Measurements from ENCODE around the gene BRIP1. TPM values are rescaled to one million over a fixed set of nuclear protein-coding genes. Genes with fewer than 3 reads are reported as not detected.
"Not testable (repeated sequence)": the region's sequence is repeated elsewhere in the genome, so short reads cannot be mapped to it uniquely, and the experiment has no call there.

Gene BRIP1
- polyA plus RNA-seq, 2 of the 4 experiments (the other 2 are of a cell fraction): 8.0 to 11.5 TPM

GRCh38 chr17:61732169-61732568 lies 131.2 kb downstream of the BRIP1 start:
- Histone ChIP-seq H3K4me3 (no peak overlapping the region), H3K9me3 (peaks cover under 1% of the 10 kb centered on the region; the same call in 1 of the 3 replicates), H3K27ac (no peak overlapping the region), H3K4me1 (no peaks in the 10 kb centered on the region), H3K4me2 (no peak overlapping the region)
- 68% methylated on average over 3 of the region's 3 CpGs for WGBS (ENCODE audit: missing lambda C conversion rate)
- no peak for FAIRE-seq
- no peak for ATAC-seq
- no peak for TF ChIP-seq RARB (CRISPR knock-in tag; IDR thresholded peaks at IDR 0.05)
- no peak for TF ChIP-seq CHD4 (IDR thresholded peaks at IDR 0.05; ENCODE audit: borderline replicate concordance)
- no peak for TF ChIP-seq ZFP36 (IDR thresholded peaks at IDR 0.05; ENCODE audit: borderline replicate concordance, partially characterized antibody)
- TF ChIP-seq FOSB (CRISPR knock-in tag; IDR thresholded peaks at IDR 0.05): no peak
- TF ChIP-seq CBX2 (IDR thresholded peaks at IDR 0.05; ENCODE audit: borderline replicate concordance, low read depth): no peak
- CTCF ChIA-PET: interaction anchor here (0.6 kb wide), 1 partner anchor 107 kb away, joined by 4 read pairs; no protein-coding TSS in a partner anchor
- POLR2A ChIA-PET: no interaction called here
- DNase-seq (ENCODE audit: low read depth in 1 of 2, low spot score in 1 of 2): no peak

GRCh38 chr17:61731330-61731729 lies 132.0 kb downstream of the BRIP1 start:
- CTCF ChIA-PET: no interaction called here
- POLR2A ChIA-PET: no interaction called here
- H3K9me3 ChIP-seq: no peaks in the 10 kb centered on the region
- H3K4me3 ChIP-seq: no peak overlapping the region
- FAIRE-seq: no peak
- DNase-seq (ENCODE audit: low read depth in 1 of 2, low spot score in 1 of 2): no peak
- TF ChIP-seq CHD4 (IDR thresholded peaks at IDR 0.05; ENCODE audit: borderline replicate concordance): no peak
- TF ChIP-seq JUNB (IDR thresholded peaks at IDR 0.05): no peak
- TF ChIP-seq CHD2 (IDR thresholded peaks at IDR 0.05; ENCODE audit: low read length, partially characterized antibody): no peak
- no peak for TF ChIP-seq HDAC2 (IDR thresholded peaks at IDR 0.05)
- no peak for TF ChIP-seq REST (IDR thresholded peaks at IDR 0.05)
- H3K4me1 ChIP-seq: no peaks in the 10 kb centered on the region
- no peak overlapping the region for H3K4me2 ChIP-seq
- H3K27ac ChIP-seq: no peak overlapping the region
- ATAC-seq: no peak; a peak in 1 of 6 replicates

GRCh38 chr17:61729690-61730268 lies 133.5 kb downstream of the BRIP1 start:
- Histone ChIP-seq H3K9me3 (no peaks in the 10 kb centered on the region), H3K27ac (no peak overlapping the region), H3K4me3 (no peak overlapping the region), H3K4me2 (no peak overlapping the region), H3K4me1 (no peaks in the 10 kb centered on the region)
- peak; percentile 39 for FAIRE-seq
- ChIA-PET POLR2A (no interaction called here), CTCF (interaction anchor here (1.3 to 1.8 kb wide), 3 partner anchors 9 to 93 kb away, joined by 3 to 4 read pairs (median 4); no protein-coding TSS in a partner anchor)
- 81% methylated on average over 5 of the region's 5 CpGs for WGBS (ENCODE audit: missing lambda C conversion rate)
- TF ChIP-seq EP300 (IDR thresholded peaks at IDR 0.05): no peak
- peak in 1 of 2 experiments; percentile 56; a peak in 1 of 6 replicates for ATAC-seq
- DNase-seq (ENCODE audit: low read depth in 1 of 2, low spot score in 1 of 2): no peak

GRCh38 chr17:61728297-61728836 lies 135.0 kb downstream of the BRIP1 start:
- ATAC-seq (no peak), FAIRE-seq (peak; percentile 70), DNase-seq (ENCODE audit: low read depth in 1 of 2, low spot score in 1 of 2) (no peak)
- TF ChIP-seq HES2 (IDR thresholded peaks at IDR 0.05) (no peak), MAFK (IDR thresholded peaks at IDR 0.05; ENCODE audit: partially characterized antibody) (peak; percentile 31)
- ChIA-PET CTCF (no interaction called here), POLR2A (no interaction called here)
- Histone ChIP-seq H3K27ac (no peak overlapping the region), H3K4me2 (no peak overlapping the region), H3K4me1 (no peaks in the 10 kb centered on the region), H3K9me3 (no peaks in the 10 kb centered on the region), H3K4me3 (no peak overlapping the region)
- 84% methylated on average over 3 of the region's 3 CpGs for WGBS (ENCODE audit: missing lambda C conversion rate)

- ATAC-seq, FAIRE-seq: not testable (repeated sequence)
These were observed 135.5 kb downstream of the BRIP1 start for GRCh38 chr17:61727798-61728197.

More at GRCh38 chr17:61727798-61728197, 135.5 kb downstream of the BRIP1 start:
- POLR2A ChIA-PET; H3K9me3 ChIP-seq; H3K4me2 ChIP-seq; H3K27ac ChIP-seq; H3K4me3 ChIP-seq; DNase-seq (ENCODE audit: low read depth in 1 of 2, low spot score in 1 of 2); H3K4me1 ChIP-seq: not testable (repeated sequence)
- 98% methylated on average over 8 of the region's 8 CpGs for WGBS (ENCODE audit: missing lambda C conversion rate)
- CTCF ChIA-PET: interaction anchor here (0.7 kb wide), 1 partner anchor 116 kb away, joined by 3 read pairs; no protein-coding TSS in a partner anchor
